Activated B cell treated with CpG ODN at 0.5 μM for 24 hours (primary cell): ENCODE results near the gene WNT7B. TPM values are rescaled to one million over a fixed set of nuclear protein-coding genes. Genes with fewer than 3 reads are reported as not detected.

ENCODE experiments used
- ATAC-seq: fragments of 200-7000 bp; cut with Tn5 transposase; one replicate; pipeline ENCODE4 v1.10.0; 2021; ENCODE audit warnings: low read depth, mild to moderate bottlenecking, moderate library complexity
- CTCF ChIA-PET: fragments of 350-600 bp; sonication (Branson Sonifier 250); formaldehyde crosslinking; loops from one replicate; lab custom pipeline; 2021; ENCODE audit warnings: antibody characterized with exemption; lab: Charles Lee
- POLR2A ChIA-PET: fragments of 350-600 bp; sonication (Branson Sonifier 250); formaldehyde crosslinking; loops from one replicate; lab custom pipeline; 2021; ENCODE audit warnings: antibody characterized with exemption; lab: Charles Lee
- DNase-seq: peaks from one replicate; pipeline ENCODE4 v3.0.0; 2022
- H3K27ac Mint-ChIP-seq: one replicate; pipeline ENCODE4 v1.8.0; 2020; ENCODE audit warnings: mixed read lengths
- H3K27me3 Mint-ChIP-seq: one replicate; pipeline ENCODE4 v1.8.0; 2021; ENCODE audit warnings: mixed read lengths
- H3K36me3 Mint-ChIP-seq: one replicate; pipeline ENCODE4 v1.8.0; 2021; ENCODE audit warnings: low read depth, mixed read lengths
- H3K4me1 Mint-ChIP-seq: one replicate; pipeline ENCODE4 v1.8.0; 2021; ENCODE audit warnings: mixed read lengths
- H3K4me3 Mint-ChIP-seq: one replicate; pipeline ENCODE4 v1.8.0; 2020; ENCODE audit warnings: mild to moderate bottlenecking, mixed read lengths
- H3K9me3 Mint-ChIP-seq: one replicate; pipeline ENCODE4 v1.8.0; 2020; ENCODE audit warnings: mixed read lengths
- CTCF ChIP-seq: fragments of 200-600 bp; IDR thresholded peaks from one replicate; pipeline ENCODE4 v1.8.0; 2022; ENCODE audit warnings: antibody characterized with exemption, mild to moderate bottlenecking
- intact Hi-C: fragments of 100-400 bp; cut with micrococcal nuclease; formaldehyde crosslinking; loops from one replicate; pipeline ENCODE4 v1.15.1; 2024
- total RNA-seq: library from RNA; stranded (reverse); gene quantifications from 2 replicates; pipeline ENCODE4 v1.2.3, GENCODE V29; 2022

The WNT7B gene
- total RNA-seq, 1 donor from 2014 or later = not detected

DNA sequence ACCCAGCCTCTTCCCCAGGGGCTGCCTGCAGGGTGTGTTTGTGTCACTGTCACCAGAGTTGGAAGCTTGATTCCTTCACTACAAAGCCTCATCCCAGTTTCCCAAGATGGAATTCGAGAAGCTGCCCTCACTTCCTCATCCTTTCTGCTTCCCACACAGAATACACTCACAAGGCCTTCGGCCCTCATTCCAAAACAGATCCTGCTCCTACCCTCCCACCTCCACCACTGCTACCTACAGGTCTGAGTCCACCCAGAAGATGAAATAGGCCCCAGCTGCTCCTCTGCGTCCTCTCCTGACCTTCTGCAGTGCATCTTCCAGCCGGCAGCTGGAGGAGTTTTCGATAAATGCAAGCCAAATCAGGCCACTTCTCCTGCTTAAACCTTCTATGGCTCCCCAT lies 6.8 kb upstream of the WNT7B start:
- TF ChIP-seq CTCF = no peak
- intact Hi-C loops = no loop called here
- Mint-ChIP-seq H3K36me3 (no peaks in the 10 kb centered on the region), H3K27ac (no peak overlapping the region), H3K4me1 (no peaks in the 10 kb centered on the region), H3K27me3 (peaks cover 2% of the 10 kb centered on the region), H3K9me3 (peaks cover 4% of the 10 kb centered on the region), H3K4me3 (no peak overlapping the region)
- CTCF ChIA-PET = interaction anchor here (1.5 to 1.7 kb wide), 2 partner anchors 12 to 120 kb away, joined by 3 to 6 read pairs; no protein-coding TSS in a partner anchor
- POLR2A ChIA-PET = no interaction called here
- ATAC-seq (no peak), DNase-seq (no peak)

DNA sequence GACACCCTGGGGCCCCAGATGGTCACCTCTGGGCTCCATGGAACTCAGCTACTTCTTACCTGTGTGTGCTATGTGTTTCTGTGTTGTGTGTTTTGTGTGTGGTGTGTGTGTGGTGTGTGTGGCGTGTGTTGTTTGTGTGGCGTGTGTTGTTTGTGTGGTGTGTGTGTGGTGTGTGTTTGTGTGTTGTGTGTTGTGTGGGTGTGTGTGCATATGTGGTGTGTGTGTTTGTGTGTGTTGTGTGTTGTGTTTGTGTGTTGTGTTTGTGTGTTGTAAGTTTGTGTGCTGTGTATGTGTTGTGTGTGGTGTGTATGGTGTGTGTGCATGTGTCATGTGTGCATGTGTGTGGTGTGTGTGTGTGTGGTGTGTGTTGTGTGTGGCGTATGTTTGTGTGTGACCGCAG lies 3.8 kb upstream of the WNT7B start:
- ChIA-PET POLR2A (no interaction called here), CTCF (no interaction called here)
- ATAC-seq = no peak
- TF ChIP-seq CTCF = no peak
- H3K27ac Mint-ChIP-seq = no peak overlapping the region
- peaks cover 4% of the 10 kb centered on the region for H3K9me3 Mint-ChIP-seq
- H3K4me1 Mint-ChIP-seq = peaks cover 14% of the 10 kb centered on the region
- DNase-seq = no peak
- H3K4me3 Mint-ChIP-seq = no peak overlapping the region
- intact Hi-C loops = no loop called here
- H3K27me3 Mint-ChIP-seq = peaks cover 5% of the 10 kb centered on the region
- no peaks in the 10 kb centered on the region for H3K36me3 Mint-ChIP-seq

GRCh38 chr22:45980268-45980570 lies 3.3 kb upstream of the WNT7B start:
- no peak for TF ChIP-seq CTCF
- Mint-ChIP-seq H3K27me3 (peaks cover 8% of the 10 kb centered on the region), H3K4me3 (no peak overlapping the region), H3K27ac (no peak overlapping the region), H3K4me1 (peaks cover 18% of the 10 kb centered on the region), H3K9me3 (peaks cover 2% of the 10 kb centered on the region), H3K36me3 (no peaks in the 10 kb centered on the region)
- intact Hi-C loops = no loop called here
- no peak for DNase-seq
- no peak for ATAC-seq
- ChIA-PET CTCF (no interaction called here), POLR2A (no interaction called here)

DNA sequence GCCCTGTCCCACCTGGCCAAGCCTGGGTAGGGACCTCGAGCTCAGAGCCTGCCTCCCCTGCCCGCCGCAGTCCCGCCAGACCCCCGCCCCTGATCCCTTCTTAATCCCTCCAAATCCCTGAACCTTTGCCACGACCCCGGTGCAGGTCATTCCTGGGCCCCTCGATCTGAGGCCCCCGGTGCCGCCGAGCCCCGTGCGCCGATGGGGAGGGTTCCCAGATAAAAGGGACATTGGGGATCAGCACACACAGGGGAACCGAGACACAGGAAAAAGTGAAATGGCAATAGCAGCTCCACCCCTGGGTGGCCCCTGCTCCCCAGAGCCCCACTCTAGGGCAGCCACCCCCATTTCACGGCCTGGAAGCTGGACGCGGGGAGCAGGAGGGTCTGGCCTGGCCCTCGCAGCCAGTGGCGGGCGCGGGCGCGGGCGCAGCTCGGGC lies 1.3 kb upstream of the WNT7B start:
- H3K4me3 Mint-ChIP-seq = peak overlapping the region; percentile 60
- TF ChIP-seq CTCF = no peak
- no peak overlapping the region for H3K27ac Mint-ChIP-seq
- H3K27me3 Mint-ChIP-seq = peaks cover 23% of the 10 kb centered on the region
- CTCF ChIA-PET = no interaction called here
- DNase-seq (no peak), ATAC-seq (no peak)
- POLR2A ChIA-PET = no interaction called here
- intact Hi-C loops = no loop called here
- no peaks in the 10 kb centered on the region for H3K9me3 Mint-ChIP-seq
- H3K4me1 Mint-ChIP-seq = peaks cover 25% of the 10 kb centered on the region
- no peaks in the 10 kb centered on the region for H3K36me3 Mint-ChIP-seq

- no peaks in the 10 kb centered on the region for H3K9me3 Mint-ChIP-seq
- peak; percentile 32 for DNase-seq
- intact Hi-C loops = no loop called here
- ChIA-PET POLR2A (interaction anchor here (0.8 kb wide), 1 partner anchor 348 kb away, joined by 9 read pairs; no protein-coding TSS in a partner anchor), CTCF (interaction anchor here (0.6 kb wide), 1 partner anchor 1897 kb away, joined by 3 read pairs; no protein-coding TSS in a partner anchor)
- no peak overlapping the region for H3K27ac Mint-ChIP-seq
- no peak for ATAC-seq
- H3K4me3 Mint-ChIP-seq = peak overlapping the region; percentile 60
- TF ChIP-seq CTCF = no peak
- H3K4me1 Mint-ChIP-seq = peaks cover 25% of the 10 kb centered on the region
- no peaks in the 10 kb centered on the region for H3K36me3 Mint-ChIP-seq
- peaks cover 28% of the 10 kb centered on the region for H3K27me3 Mint-ChIP-seq
Observed at GRCh38 chr22:45977551-45978274, 751 bp upstream of the WNT7B start.
